Measurements from ENCODE around the gene SLC38A8.

- TF ChIP-seq CTCF (IDR thresholded peaks at IDR 0.05) (no peak), POLR2A (IDR thresholded peaks at IDR 0.05) (no peak)
These were observed 20.0 kb downstream of the SLC38A8 start for GRCh38 chr16:84022644-84023043.
